K562 treated with DMSO at 1 percent for 4 hours (cell line): ENCODE measurements around the gene GAS2L1. TPM values are rescaled to one million over a fixed set of nuclear protein-coding genes. Genes with fewer than 3 reads are reported as not detected.

Experiments used
- total RNA-seq: library from RNA; unstranded; fragments of 300-600 nt; gene quantifications from 2 replicates; pipeline ENCODE4 v1.2.3, GENCODE V29; 2022; ENCODE audit not compliant: insufficient read depth

GAS2L1 gene
- total RNA-seq, result 17.3 and 21.5 TPM in 2 replicates

DNA sequence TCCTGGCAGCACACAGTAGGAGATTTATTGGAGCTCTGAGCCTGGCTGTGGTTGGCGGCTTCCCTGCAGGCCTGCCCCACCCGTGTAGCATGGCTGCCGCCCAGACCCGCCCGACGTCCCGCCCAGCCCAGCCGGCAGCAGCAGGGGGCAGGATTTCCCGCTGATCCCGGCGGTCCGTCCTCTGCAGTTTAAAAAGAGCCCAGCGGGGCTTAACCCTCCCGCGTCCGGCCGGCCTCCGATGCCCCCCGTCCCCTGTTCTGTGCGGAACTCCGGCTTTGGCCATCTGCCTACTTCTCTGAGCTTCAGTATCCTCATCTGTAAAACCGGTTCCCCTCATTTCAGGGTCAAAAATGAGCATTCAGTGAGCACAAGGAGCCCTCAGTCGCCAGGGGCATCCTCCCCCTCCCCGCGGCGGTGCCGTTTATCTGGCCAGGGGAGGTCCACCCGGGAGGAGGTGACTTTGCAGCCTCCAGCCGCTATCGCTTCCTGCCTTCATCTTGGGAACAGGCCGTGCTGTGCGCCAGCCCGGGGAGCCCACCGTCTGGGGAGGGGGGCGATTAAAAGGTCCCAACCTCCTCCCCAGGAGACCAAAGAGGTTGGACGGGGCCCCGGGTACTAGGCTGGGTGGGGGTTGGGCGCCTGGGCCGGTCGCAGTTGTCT is at the start of gene GAS2L1:
Gene GAS2L1 (plus strand): TSS at position 476 of the 660 bp plus-strand sequence. CDS start 1,456 bp downstream, outside the sequence.

DNA sequence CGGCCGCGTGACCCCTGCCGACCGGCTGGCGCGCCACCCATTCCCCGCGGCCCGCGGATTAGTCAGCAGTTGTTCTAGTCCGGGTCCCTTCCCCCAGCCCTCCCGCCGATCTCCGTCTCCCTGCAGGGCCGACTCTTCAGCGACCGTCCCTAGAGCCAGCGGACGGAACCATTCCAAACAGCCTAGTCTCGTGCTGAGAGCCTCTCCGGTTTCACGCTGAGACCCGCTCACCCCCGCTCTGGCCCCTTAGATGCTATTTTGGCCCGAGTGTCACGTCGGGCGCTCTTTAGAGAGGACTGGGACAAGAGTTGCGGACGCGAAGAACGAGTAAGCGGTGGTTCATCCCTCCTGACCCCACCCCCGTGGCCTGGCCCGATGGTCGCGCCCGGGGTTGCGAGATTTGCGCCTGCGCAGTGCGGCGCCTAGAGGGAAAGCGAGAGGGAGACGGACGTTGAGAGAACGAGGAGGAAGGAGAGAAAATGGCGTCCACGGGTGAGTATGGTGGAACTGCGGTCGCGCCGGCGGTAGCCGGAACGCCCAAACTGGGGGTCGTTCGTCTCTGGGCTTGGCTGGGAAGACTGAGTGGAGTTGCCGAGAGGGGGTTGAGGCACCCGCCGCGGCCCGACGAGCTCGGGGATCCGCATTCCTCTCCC is 38.5 kb upstream of the GAS2L1 start, which contains the start of the genes EWSR1 and RHBDD3:
Gene EWSR1 (plus strand): TSS at position 411 of the 653 bp plus-strand sequence. CDS start 69 bp downstream, at position 480.
Gene RHBDD3 (minus strand): TSS at position 124 of the 653 bp plus-strand sequence. CDS start 2,355 bp downstream, outside the sequence.

DNA sequence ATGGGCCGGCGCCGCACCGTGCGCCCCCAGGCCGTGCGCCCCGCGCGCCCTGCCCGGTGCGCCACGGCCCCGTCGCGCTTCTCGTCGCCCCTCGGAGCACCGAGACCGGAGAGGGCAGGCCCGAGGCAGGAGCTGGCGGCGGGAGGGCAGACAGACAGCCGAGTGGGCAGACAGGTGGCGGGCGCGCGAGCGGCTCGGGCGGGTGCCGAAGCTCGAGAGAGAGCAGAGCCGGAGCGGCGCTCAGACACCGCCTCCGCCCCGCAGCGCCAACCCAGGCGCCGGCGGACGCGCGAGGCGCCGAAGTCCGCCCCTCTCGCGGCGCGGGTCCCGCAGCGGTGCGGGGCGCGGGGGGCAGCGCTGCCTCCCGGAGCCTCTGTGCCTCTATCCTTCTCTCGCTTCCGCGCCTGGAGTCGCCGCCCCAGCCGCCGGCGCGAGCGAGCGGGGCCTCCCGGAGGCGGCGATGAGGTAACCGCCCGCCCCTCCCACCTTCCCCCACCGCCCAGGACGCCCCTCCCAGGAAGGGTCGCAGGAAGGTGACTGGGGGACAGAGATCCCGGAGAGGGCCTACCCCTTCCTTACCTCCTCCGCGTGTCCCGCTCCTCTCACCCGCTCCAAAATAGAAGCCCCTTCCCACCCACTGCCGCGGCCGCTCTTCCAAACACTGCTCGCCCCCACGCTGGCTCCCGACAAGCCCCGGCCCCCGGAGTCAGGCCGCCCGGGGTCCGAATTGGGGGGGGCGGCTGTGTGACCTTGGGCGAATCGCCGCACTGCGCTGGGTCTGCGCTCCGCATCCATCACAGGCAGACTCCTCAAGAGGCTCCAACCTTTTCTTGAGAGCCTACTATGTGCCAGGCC is 9.1 kb downstream of the GAS2L1 start, which contains the start of gene RASL10A:
Gene RASL10A (minus strand): TSS at position 412 of the 855 bp plus-strand sequence. CDS start 451 bp downstream, outside the sequence.

Other genes with a start within 250 kb of the GAS2L1 start
- gene C22orf31, start 244.8 kb upstream of the GAS2L1 start, total RNA-seq, result not detected in 2 replicates
- gene KREMEN1, start 233.6 kb upstream of the GAS2L1 start, total RNA-seq, result 15.6 and 26.1 TPM in 2 replicates
- gene EMID1, start 100.8 kb upstream of the GAS2L1 start, total RNA-seq, result 77.5 and 98.7 TPM in 2 replicates
- 37.8 and 39.9 TPM in 2 replicates for gene RHBDD3, start 38.7 kb upstream of the GAS2L1 start, total RNA-seq
- gene EWSR1, start 38.4 kb upstream of the GAS2L1 start, total RNA-seq, result 173 and 192 TPM in 2 replicates
- not detected in 2 replicates for gene RASL10A, start 9.0 kb downstream of the GAS2L1 start, total RNA-seq
- 54.9 and 57.1 TPM in 2 replicates for gene AP1B1, start 81.9 kb downstream of the GAS2L1 start, total RNA-seq
- not detected in 2 replicates for gene RFPL1, start 131.9 kb downstream of the GAS2L1 start, total RNA-seq
- gene NEFH, start 173.6 kb downstream of the GAS2L1 start, total RNA-seq, result 2.5 and 6.0 TPM in 2 replicates
- 28.2 and 31.4 TPM in 2 replicates for gene THOC5, start 247.1 kb downstream of the GAS2L1 start, total RNA-seq